Hematopoietic multipotent progenitor cell treated with erythropoietin and hydrocortisone succinate and interleukin-3 and kit ligand, for 17 days (in vitro differentiated cells): Measurements from ENCODE around the gene PSME4.
A peak's percentile ranks its signal among the peaks of the same experiment; 100 is the strongest.

Experiments
- DNase-seq: peaks from one replicate; pipeline ENCODE4 v3.0.0-alpha.2; 2015; ENCODE audit warnings: low spot score

Gene PSME4

DNA sequence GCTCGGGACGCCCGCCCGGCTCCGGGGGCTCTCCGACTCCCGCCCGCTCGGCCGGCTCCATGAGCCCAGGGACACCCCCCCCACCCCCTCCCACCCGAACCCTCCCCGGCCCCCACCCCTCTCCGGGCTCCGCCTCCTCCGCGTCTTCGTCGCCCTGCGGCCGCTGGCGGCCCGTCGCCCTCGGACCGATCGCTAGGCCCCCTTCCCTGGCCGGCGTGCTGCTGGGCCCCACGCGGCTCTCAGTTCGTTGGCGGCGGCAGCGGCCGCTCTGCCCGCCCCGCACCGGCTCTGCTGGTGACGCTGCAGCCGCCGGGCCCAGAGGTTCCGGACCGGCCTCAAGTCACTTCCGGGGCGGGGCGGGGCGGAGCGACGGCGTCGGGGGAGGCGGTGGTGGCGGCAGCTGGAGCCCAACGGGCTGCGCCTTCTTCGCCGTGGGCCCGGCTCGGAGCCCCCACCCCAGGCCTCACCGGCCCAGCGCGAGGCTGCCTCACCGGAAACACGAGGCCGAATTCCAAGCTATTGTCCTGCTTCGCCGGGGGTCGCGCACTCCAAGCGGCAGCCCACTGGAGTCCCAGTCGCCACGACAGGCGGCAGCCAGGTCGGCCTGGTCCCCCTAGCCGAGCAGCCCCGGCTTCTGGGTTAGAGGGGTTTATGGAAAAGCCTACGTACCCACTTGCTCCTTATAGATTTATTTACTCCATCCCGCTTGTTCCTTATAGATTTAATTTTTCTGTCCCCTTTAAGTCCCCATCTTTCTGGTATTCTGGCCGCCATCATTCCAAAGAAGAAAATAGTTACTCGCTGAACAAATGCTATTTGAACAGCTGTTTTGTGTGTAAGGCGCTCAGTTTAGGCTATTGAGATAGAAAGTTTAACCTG is at the start of gene PSME4:
PSME4 (minus strand) TSS at position 270 of the 879 bp plus-strand sequence; CDS start at position 61, 209 bp downstream.
- peak; percentile 87 for DNase-seq

GRCh38 chr2:54015798-54016699 is 45.3 kb upstream of the PSME4 start:
- no peak for DNase-seq

DNA sequence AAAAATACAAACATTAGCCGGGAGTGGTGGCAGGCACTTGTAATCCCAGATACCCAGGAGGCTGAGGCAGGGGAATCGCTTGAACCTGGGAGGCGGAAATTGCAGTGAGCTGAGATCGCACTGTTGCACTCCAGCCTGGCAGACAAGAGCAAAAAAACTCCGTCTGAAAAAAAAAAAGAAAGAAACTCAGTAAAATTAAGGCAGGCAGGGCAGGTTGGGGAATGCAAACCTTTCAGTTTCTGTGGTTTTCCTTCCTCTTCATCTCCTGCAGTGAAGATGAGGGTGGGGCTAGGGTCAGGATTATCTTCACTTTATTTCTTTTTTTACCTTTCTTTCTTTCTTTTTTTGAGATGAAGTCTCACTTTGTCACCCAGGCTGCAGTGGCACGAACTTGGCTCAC is 43.2 kb upstream of the PSME4 start:
- no peak for DNase-seq

DNA sequence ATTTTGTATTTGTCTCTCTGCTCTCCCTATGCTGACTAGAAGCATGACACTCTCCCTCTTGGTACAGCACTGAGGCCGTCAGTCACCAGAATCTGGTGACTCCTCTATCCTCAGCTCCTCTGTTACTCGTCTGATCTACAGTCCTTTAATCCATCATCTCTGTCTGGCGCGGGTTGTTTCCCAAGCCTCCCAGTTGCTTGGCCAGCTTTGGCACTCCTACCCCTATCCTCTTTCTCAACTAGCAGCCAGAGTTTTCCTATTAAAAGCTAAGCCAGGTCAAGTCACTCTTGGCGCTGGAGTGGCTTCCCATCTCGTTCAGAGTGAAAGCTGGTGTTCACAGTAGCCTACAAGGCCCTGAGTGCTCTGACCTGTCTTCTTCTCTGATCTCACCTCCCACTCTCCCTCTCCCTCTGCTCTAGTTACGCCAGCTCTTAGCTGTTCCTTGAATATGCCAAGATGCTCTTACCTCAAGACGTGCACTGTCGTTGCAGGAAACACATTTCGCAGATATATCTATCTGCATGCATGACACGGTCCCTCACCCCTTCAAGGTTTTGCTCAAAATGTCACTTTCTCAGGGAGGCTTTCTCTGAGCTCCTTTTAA is 41.8 kb upstream of the PSME4 start:
- no peak for DNase-seq

GRCh38 chr2:54009549-54009948 is 38.8 kb upstream of the PSME4 start:
- DNase-seq = no peak

DNA sequence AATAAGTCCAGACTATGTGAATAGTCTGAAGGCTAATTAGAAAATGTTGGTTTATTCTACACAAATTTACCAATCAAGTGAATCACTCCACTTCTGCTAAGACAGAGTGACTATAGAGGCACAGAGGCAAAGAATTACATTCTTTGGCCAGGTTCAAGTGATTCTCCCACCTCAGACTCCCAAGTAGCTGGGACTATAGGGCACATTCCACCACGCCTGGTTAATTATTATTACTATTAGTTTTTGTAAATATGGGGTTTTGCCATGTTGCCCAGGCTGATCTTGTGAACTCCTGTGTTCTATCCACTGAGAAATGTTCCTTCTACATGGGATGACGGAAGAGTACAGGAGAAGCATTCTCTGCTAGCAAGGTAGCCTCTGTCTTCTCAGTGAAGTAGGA is 37.6 kb upstream of the PSME4 start:
- DNase-seq = no peak

DNA sequence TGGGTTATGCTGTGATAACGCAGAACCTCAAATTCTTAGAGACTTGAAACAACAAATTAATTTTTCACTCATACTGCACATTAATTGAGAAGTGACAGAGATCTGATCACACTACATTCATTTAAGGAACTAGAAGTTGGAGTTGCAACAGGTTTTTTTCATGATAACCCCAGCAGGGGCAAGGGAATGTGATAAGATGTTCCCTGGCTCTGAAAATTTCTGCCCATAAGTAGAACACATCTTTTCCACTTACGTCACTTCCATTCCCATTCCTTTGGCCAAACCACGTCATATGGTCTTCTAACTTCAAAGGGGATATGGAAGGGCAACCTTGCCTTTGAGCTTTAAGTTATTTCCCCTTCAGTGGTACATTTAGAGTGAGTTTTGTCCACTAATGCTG is 29.7 kb upstream of the PSME4 start:
- DNase-seq = peak; percentile 20

DNA sequence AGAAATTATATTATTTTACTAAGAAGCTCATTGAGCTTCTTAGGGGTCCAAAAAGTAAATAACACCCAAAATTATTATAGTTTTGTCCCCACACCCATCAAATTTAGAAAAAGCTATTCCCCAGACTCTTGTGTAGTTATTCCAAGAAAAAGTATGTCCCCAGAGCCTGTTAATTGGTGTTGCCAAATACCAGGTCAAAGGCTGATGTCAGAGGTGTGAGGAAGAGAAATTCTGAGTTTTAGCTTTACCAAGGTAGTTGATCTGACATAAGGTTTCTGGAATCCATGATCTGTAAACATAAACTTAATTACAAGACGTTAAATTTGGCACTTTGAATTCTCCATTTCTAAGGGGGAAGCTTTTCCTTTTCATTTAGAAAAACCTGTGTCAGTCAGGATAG is 29.3 kb upstream of the PSME4 start:
- DNase-seq = no peak

DNA sequence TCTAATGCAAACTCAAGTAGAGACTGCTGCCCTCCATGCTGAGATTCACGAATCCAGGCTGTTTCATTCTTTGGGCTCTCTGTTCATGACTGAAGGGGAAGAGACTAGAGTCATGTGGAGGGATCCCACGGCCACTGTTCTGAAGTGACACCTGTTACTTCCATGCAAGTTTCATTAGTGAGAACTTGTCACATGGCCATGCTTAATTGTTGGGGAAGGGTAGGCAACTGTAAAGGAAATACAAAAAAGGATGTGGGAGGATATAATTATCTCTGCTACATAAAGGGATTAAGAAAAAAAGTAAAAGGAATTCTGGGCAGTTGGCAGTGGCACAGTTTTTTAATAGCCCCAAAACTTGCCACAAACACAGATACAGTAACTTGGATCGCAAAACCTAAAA is 28.0 kb upstream of the PSME4 start:
- DNase-seq = no peak

- DNase-seq = no peak
Observed at GRCh38 chr2:53994818-53995808, 24.3 kb upstream of the PSME4 start.

GRCh38 chr2:53991948-53992347 is 21.2 kb upstream of the PSME4 start:
- no peak for DNase-seq

- DNase-seq = no peak
Observed at GRCh38 chr2:53989210-53989862, 18.5 kb upstream of the PSME4 start.

DNA sequence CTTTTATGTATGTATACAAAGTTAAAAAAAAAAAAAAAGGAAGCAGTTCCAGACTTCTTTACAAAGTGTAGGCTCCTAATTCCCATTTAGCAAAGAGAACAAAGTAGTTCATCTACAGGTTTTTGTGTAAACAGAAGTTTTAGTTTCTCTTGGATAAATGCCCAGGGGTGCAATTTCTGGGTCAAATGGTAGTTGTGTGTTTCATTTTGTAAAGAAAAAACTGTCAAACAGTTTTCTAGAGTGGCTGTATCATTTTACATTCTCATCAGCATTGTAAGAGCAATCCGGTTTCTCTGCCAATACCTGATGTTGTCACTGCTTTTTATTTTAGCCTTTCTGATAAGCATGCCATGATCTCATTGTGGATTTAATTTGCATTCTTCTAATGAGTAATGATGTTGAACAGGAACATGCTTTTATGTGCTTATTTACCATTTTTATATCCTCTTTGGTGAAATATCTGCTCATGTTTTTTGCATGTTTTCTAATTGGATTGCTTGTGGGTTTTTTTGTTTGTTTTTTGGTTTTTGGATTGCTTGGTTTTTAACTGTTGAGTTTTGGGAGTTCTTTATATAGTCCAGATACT is 16.6 kb upstream of the PSME4 start:
- no peak for DNase-seq

- no peak for DNase-seq
Observed at GRCh38 chr2:53985646-53986045, 14.9 kb upstream of the PSME4 start.

- DNase-seq = peak; percentile 71
Observed at GRCh38 chr2:53969968-53970723, 647 bp downstream of the PSME4 start.

- DNase-seq = peak; percentile 89
Observed at GRCh38 chr2:53969285-53969967, 1.4 kb downstream of the PSME4 start.

DNA sequence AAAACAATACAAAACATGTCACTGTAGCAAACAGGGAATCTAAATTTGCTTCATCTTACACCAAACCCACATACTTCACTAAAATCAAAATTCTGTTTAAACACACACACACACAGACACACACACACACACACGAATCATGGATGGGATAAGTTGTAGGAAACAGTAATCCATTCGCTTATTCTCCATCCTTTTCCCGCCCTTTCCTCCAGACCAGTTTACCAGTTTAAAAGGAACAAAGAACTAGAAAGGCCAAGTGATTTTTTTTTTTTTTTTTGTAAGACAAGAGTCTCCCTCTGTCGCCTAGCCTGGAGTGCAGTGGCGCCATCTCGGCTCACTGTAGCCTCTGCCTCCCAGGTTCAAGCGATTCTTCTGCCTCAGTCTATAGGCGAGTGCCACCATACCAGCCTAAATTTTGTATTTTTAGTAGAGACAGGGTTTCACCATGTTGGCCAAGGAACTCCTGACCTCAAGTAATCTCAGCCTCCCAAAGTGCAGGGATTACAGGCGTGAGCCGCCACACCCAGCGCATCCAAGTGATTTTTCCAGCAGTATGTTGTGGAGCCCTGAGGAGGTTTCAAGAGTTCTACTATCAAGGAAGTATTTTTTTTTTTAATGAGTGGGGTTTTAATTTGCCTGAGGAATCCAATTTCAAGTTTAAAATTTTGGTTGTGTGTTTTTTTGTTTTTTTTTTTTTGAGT is 5.7 kb downstream of the PSME4 start:
- no peak for DNase-seq

DNA sequence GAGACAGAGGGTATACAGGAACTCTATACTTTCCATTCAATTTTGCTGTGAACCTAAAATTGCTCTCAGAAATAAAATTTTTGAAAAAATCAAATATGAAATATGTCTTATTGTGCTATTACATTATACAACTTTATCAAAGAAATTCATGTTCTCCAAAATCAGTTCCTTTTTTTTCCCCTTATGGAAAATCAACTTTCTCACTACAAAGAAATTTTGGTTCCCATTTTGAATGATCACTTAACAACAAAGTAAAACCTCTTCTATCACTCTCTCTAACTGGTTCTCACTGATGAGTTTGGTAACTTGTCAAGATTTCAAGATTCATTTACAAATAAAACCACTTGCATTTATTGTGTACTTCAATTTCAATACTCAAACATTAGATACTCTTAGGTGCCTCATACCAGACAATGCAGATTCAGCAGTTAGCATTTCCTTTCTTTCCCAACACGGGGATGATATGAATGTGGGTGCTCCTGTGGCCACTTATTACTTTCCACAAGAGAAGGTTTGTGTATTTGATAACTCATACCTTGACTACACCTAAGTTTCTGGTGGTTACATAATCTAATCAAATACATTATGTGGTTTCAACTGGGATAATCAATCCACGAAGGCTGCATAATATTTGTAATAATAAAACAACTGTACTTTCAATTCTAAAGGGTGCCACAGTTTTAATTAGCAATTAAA is 6.4 kb downstream of the PSME4 start:
- DNase-seq = peak; percentile 13
